ENCODE measurements around the gene SCGN.

The SCGN gene

GRCh38 chr6:25641377-25641776, 10.6 kb upstream of the SCGN start:
- no peak for DNase-seq

- DNase-seq = no peak
These were observed 9.9 kb upstream of the SCGN start for GRCh38 chr6:25641940-25642666.

- DNase-seq = no peak
These were observed 9.2 kb upstream of the SCGN start for GRCh38 chr6:25642667-25643328.

GRCh38 chr6:25645916-25646315, 6.1 kb upstream of the SCGN start:
- DNase-seq = no peak

- DNase-seq = no peak
These were observed 2.4 kb upstream of the SCGN start for GRCh38 chr6:25649611-25650010.

GRCh38 chr6:25655723-25656122, 3.7 kb downstream of the SCGN start:
- no peak for DNase-seq

- DNase-seq = no peak
These were observed 7.8 kb downstream of the SCGN start for GRCh38 chr6:25659633-25660368.

GRCh38 chr6:25660512-25660911, 8.5 kb downstream of the SCGN start:
- DNase-seq = no peak

GRCh38 chr6:25661129-25661779, 9.2 kb downstream of the SCGN start:
- no peak for DNase-seq

GRCh38 chr6:25665455-25665854, 13.4 kb downstream of the SCGN start:
- no peak for DNase-seq

GRCh38 chr6:25669413-25669812, 17.4 kb downstream of the SCGN start:
- DNase-seq = no peak

GRCh38 chr6:25670208-25670607, 18.2 kb downstream of the SCGN start:
- no peak for DNase-seq

- no peak for DNase-seq
These were observed 18.9 kb downstream of the SCGN start for GRCh38 chr6:25670793-25671513.

- DNase-seq = no peak
These were observed 19.6 kb downstream of the SCGN start for GRCh38 chr6:25671652-25672051.

GRCh38 chr6:25675167-25675566, 23.2 kb downstream of the SCGN start:
- DNase-seq = no peak

GRCh38 chr6:25676775-25677174, 24.8 kb downstream of the SCGN start:
- DNase-seq = no peak

GRCh38 chr6:25681848-25682247, 29.8 kb downstream of the SCGN start:
- DNase-seq = no peak

GRCh38 chr6:25682324-25682723, 30.3 kb downstream of the SCGN start:
- DNase-seq = no peak

GRCh38 chr6:25684565-25684964, 32.5 kb downstream of the SCGN start:
- no peak for DNase-seq

GRCh38 chr6:25685251-25685650, 33.2 kb downstream of the SCGN start:
- no peak for DNase-seq

GRCh38 chr6:25685896-25686295, 33.9 kb downstream of the SCGN start:
- no peak for DNase-seq

- DNase-seq = no peak
These were observed 34.8 kb downstream of the SCGN start for GRCh38 chr6:25686856-25687255.

GRCh38 chr6:25689966-25690365, 38.0 kb downstream of the SCGN start:
- no peak for DNase-seq

All from activated CD4-positive, alpha-beta T cell treated with anti-CD3 and anti-CD28 coated beads, Interleukin-2, amount 50 U/mL, for 1 hour (primary cell).